Measurements from ENCODE around the gene PIP5KL1.

The PIP5KL1 gene

DNA sequence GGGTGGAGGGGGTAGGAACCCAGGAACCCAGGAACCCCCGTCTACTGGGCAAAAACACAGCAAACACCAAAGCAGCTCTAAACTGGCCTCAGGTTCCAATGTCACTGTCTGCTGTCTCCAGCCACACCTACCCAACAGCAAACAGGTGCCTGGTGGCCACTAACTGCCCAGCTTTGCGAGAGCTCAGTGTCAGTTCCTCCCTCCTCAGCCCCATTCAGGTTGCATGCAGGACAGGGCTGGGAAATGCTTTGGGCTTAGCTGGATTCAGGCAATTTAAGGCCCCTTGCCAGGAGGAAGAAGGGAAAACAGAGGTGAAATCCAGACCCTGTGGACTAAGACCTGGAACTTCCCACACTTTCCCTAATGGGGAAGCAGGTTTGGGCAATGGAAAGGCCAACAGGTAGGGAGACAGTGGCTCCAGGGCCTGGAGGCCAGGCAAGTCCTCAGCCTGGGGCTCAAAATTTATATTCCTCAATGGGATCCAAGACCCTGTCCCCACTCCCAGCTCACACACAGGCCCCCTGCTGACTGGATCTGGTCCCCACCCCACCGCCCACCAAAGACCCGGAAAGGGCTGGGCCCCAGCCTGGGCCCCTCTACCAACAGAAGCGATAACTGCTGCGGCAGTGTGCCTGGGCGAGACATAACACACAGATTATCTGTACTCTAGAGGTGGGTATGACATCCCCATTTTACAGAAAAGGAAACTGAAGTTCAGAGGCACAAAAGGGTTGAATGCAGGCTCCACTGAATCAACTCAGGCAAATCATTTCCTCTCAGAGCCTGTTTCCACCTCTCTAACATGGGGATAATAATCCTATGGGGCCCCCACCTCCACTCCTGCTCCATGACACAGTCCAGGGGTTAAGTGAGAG, 46.7 kb upstream of the PIP5KL1 start:
- H3K4me3 ChIP-seq (ENCODE audit: low read depth, low read length): peak overlapping the region; percentile 31
- DNase-seq (ENCODE audit: low read depth): no peak

DNA sequence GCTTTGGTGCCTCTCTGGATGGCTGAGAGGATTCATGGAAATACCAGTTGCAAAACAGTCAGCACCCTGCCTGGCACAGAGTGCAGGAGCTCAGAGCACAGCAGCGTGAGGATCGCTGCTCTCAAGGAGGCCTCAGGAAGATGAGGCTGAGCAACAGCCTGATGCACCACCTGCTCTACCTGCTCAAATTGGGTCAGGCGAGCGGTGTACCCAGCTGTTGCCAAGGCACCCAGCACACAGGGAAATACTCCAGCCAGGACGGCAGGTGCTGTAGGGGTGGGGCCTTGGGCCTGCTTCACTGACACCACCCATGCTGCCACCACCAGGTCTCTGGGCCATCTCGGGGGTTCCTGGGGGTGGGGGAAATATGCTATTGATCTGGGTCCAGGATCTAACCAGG, 45.9 kb upstream of the PIP5KL1 start:
- H3K4me3 ChIP-seq (ENCODE audit: low read depth, low read length): no peak overlapping the region
- DNase-seq (ENCODE audit: low read depth): no peak
- TF ChIP-seq, protein P1, sequence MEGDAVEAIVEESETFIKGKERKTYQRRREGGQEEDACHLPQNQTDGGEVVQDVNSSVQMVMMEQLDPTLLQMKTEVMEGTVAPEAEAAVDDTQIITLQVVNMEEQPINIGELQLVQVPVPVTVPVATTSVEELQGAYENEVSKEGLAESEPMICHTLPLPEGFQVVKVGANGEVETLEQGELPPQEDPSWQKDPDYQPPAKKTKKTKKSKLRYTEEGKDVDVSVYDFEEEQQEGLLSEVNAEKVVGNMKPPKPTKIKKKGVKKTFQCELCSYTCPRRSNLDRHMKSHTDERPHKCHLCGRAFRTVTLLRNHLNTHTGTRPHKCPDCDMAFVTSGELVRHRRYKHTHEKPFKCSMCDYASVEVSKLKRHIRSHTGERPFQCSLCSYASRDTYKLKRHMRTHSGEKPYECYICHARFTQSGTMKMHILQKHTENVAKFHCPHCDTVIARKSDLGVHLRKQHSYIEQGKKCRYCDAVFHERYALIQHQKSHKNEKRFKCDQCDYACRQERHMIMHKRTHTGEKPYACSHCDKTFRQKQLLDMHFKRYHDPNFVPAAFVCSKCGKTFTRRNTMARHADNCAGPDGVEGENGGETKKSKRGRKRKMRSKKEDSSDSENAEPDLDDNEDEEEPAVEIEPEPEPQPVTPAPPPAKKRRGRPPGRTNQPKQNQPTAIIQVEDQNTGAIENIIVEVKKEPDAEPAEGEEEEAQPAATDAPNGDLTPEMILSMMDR (conservative IDR thresholded peaks at IDR 0.05; ENCODE audit: low read depth, low read length): no peak

More for the DNA sequence above, 46.7 kb upstream of the PIP5KL1 start:
- TF ChIP-seq, protein P1 (conservative IDR thresholded peaks at IDR 0.05; ENCODE audit: low read depth, low read length): no peak

DNA sequence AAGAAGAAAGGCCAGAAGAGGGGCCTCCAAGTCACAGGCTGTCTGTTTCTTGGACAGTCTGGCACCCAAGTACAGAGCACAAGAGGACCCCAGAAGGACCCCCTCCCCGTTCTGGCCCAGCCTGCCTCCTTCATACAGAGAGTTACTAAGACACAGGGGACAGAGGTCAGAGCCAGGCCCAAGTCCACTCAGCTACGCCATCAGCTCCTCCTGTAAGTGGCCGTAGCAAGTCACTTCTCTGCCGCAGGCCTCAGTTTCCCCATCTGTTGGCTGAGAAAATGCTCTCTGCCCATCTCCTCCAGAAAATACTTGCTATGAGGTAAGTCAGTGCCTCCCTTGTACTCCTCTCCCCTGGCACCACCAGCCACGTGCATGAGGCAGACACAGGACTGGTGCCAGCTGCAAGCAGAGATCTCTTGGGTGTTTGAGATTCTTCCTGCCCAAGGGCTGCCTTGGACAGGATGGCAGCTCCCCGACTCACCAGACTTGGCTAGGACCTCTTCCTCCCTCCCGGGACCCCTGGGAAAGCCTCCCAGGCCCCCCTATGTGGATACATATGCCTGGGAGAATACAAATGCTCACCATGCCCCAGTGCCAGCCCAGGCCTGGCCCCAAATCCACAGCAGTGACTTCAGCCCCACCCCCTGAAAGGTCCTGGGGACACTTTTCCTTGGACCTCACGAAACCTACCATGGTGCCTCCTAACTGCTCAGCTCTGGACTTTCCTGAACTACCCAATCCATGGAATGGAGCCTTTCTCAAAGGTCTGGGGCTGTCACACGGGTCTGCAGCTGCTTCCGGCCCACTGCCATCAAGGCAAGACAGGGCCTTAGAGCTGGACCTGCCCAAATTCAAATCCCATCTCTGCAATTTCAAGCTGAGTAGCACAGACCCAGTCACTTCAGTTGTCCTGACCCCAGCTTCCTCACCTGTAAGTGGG, 45.1 kb upstream of the PIP5KL1 start:
- no peak overlapping the region for H3K4me3 ChIP-seq (ENCODE audit: low read depth, low read length)
- DNase-seq (ENCODE audit: low read depth): no peak
- TF ChIP-seq, protein P1 (conservative IDR thresholded peaks at IDR 0.05; ENCODE audit: low read depth, low read length): no peak

DNA sequence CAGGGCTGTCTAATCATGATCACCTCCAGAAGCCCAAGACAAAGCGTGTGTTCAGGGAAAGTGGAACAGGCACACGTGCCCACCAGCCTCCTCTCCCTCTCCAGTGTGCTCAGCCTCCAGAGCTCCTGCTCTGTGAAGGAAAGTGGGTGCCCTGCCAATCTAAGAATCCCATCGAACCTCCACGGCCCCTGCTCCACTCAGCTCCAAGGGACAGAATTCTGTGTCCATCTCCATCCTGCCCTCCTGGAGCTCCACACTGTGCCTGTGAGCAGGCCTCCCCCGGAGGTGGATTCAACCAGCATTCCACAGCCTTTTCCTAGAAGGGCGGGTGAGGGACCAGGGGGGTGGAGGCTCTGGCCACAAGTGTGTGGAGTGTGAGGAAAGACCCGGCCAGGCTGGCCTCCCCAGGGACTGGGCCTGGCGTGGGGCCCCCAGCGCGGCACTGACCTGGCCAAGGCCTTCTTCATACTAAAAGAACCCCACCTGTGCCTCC, 44.2 kb upstream of the PIP5KL1 start:
- DNase-seq (ENCODE audit: low read depth): no peak
- TF ChIP-seq, protein P1 (conservative IDR thresholded peaks at IDR 0.05; ENCODE audit: low read depth, low read length): no peak
- no peak overlapping the region for H3K4me3 ChIP-seq (ENCODE audit: low read depth, low read length)

DNA sequence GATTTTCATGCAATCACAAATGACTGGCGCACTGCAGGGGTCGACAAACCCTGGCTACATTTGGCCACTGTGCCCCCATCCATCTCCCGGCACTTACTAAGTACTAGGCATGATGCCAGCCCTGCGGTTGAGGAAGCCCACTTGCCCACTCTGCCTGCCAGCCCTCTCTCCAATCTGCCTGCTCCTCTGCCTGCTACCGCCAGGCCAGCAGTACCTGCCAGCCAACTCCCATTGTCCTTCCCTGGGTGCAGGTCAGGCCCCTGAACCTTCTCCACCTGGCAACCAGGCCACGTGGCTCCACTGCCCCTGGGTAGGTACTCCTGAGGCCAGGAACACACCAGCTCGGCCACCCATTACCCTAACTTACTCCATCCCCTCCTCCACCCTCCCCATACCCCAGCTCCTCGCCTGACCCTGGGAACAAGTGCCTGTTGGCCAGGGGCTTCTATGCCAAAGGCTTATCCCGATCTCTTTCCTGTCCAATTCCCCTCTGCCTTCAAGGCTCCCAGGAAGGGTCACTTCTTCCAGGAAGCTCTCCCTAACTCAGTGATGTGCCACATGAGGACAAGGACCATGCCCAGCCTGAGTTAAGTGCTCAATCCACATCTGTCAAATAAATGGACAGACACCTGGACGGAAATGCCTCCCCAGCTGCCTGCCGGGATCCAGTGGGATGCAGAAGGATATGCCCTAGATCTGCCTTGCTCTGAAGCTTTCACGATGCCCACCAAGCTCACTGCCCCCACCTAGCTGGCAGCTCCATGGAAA, 43.6 kb upstream of the PIP5KL1 start:
- H3K4me3 ChIP-seq (ENCODE audit: low read depth, low read length): no peak overlapping the region
- no peak for DNase-seq (ENCODE audit: low read depth)
- TF ChIP-seq, protein P1 (conservative IDR thresholded peaks at IDR 0.05; ENCODE audit: low read depth, low read length): no peak

All from choroid plexus epithelial cell (primary cell).